ENCODE results near the gene TNFAIP2.
"Not testable (repeated sequence)": the region's sequence is repeated elsewhere in the genome, so short reads cannot be mapped to it uniquely, and the experiment has no call there.

TNFAIP2 gene

GRCh38 chr14:103164779-103165178 lies 41.5 kb downstream of the TNFAIP2 start:
- no peak for TF ChIP-seq CTCF (IDR thresholded peaks at IDR 0.05; ENCODE audit: control insufficient read depth, insufficient read depth, low read depth, low read length, missing control alignments)
- DNase-seq (ENCODE audit: low read depth), result no peak
- H3K4me3 ChIP-seq (ENCODE audit: control insufficient read depth, low read depth, low read length), result no peak overlapping the region

DNA sequence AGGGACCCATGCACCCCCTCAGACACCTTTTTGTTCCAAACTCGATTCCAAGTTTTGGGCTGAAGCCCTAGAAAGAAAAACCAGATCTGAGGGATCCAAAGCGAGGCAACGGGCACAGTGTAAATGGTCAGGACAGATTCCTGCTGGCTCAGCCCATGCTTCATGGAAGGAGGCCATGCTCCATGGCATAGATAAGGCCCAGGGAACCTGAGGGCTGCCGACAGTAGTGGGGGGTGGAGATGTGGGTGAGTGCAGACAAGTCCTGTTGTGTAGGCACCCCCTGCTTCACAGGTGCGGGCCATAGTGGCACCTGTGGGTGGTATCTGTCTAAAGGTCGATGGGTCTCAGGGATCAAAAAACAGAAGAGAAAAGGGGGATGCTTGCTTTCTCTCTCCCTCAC lies 42.1 kb downstream of the TNFAIP2 start:
- H3K4me3 ChIP-seq (ENCODE audit: control insufficient read depth, low read depth, low read length), result no peak overlapping the region
- no peak for DNase-seq (ENCODE audit: low read depth)
- TF ChIP-seq CTCF (IDR thresholded peaks at IDR 0.05; ENCODE audit: control insufficient read depth, insufficient read depth, low read depth, low read length, missing control alignments), result no peak

- TF ChIP-seq CTCF (IDR thresholded peaks at IDR 0.05; ENCODE audit: control insufficient read depth, insufficient read depth, low read depth, low read length, missing control alignments), result no peak
- no peak for DNase-seq (ENCODE audit: low read depth)
- H3K4me3 ChIP-seq (ENCODE audit: control insufficient read depth, low read depth, low read length), result no peak overlapping the region
These were observed 46.7 kb downstream of the TNFAIP2 start for GRCh38 chr14:103169954-103170353.

- not testable (repeated sequence) for H3K4me3 ChIP-seq (ENCODE audit: control insufficient read depth, low read depth, low read length); DNase-seq (ENCODE audit: low read depth)
These were observed 47.9 kb downstream of the TNFAIP2 start for GRCh38 chr14:103171206-103171605.

DNA sequence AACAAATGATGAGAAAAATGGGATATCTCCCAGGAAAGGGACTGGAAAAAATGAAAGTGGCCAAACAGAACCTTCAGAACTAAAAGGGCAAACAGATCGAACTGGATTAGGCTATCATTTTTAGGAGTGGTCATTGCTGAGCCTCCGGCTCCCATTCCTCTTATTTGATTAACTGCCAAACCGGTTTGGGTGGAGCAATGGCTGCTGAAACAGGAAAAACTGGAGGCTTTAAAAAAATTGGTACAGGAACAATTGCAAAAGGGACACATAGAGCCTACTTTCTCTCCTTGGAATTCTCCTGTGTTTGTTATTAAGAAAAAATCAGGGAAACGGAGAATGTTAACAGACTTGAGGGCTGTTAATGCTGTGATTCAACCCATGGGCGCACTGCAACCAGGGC lies 49.7 kb downstream of the TNFAIP2 start:
- DNase-seq (ENCODE audit: low read depth), result no peak
- no peak for TF ChIP-seq CTCF (IDR thresholded peaks at IDR 0.05; ENCODE audit: control insufficient read depth, insufficient read depth, low read depth, low read length, missing control alignments)

GRCh38 chr14:103173887-103174286 lies 50.6 kb downstream of the TNFAIP2 start:
- DNase-seq (ENCODE audit: low read depth); H3K4me3 ChIP-seq (ENCODE audit: control insufficient read depth, low read depth, low read length): not testable (repeated sequence)

More for the DNA sequence above, 49.7 kb downstream of the TNFAIP2 start:
- H3K4me3 ChIP-seq (ENCODE audit: control insufficient read depth, low read depth, low read length), result no peak overlapping the region

- H3K4me3 ChIP-seq (ENCODE audit: control insufficient read depth, low read depth, low read length); DNase-seq (ENCODE audit: low read depth): not testable (repeated sequence)
These were observed 52.9 kb downstream of the TNFAIP2 start for GRCh38 chr14:103176176-103176575.

GRCh38 chr14:103177376-103177775 lies 54.1 kb downstream of the TNFAIP2 start:
- no peak overlapping the region for H3K4me3 ChIP-seq (ENCODE audit: control insufficient read depth, low read depth, low read length)
- TF ChIP-seq CTCF (IDR thresholded peaks at IDR 0.05; ENCODE audit: control insufficient read depth, insufficient read depth, low read depth, low read length, missing control alignments), result no peak
- DNase-seq (ENCODE audit: low read depth), result no peak
